Gastroesophageal sphincter (tissue), 4 donors: ENCODE data around the gene ADAMTSL3. TPM values are rescaled to one million over a fixed set of nuclear protein-coding genes. Genes with fewer than 3 reads are reported as not detected.

Experiments
- ATAC-seq: fragments of 150-250 bp; one replicate; pipeline ENCODE4 v1.9.1; 2016; ENCODE audit warnings: mild to moderate bottlenecking, moderate library complexity
- H3K27ac ChIP-seq, 4 donors: fragments of 200-600 bp; sonication (generic) in 3 of 4; 1 replicate in 3 of 4; 2 replicates in 1 of 4; pipeline ENCODE4 v1.5.1; 2016 to 2019
- H3K27me3 ChIP-seq: fragments of 200-600 bp; sonication (generic); one replicate; pipeline ENCODE4 v1.5.1; 2019
- H3K36me3 ChIP-seq, 2 donors: fragments of 200-600 bp; sonication (generic); one replicate each; pipeline ENCODE4 v1.5.1; 2019; ENCODE audit warnings: control low read depth in 1 of 2
- H3K4me1 ChIP-seq, 3 donors: fragments of 200-600 bp; sonication (generic); 1 replicate in 2 of 3; 2 replicates in 1 of 3; pipeline ENCODE4 v1.5.1; 2016 to 2019; ENCODE audit warnings: control low read depth in 2 of 3
- H3K4me3 ChIP-seq, 2 donors: fragments of 200-600 bp; sonication (generic); one replicate each; pipeline ENCODE4 v1.5.1; 2019; ENCODE audit warnings: mild to moderate bottlenecking in 1 of 2, moderate library complexity in 1 of 2
- H3K9me3 ChIP-seq, 3 donors: fragments of 200-600 bp; sonication (generic); one replicate each; pipeline ENCODE4 v1.5.1; 2017 to 2019; ENCODE audit warnings: control low read depth in 2 of 3
- EP300 ChIP-seq: sonication (generic); formaldehyde crosslinking; IDR thresholded peaks from one replicate; pipeline ENCODE4 v1.6.1; 2017; ENCODE audit warnings: antibody characterized with exemption, mild to moderate bottlenecking
- POLR2A ChIP-seq, 2 donors: fragments of 450-650 bp; IDR thresholded peaks; one replicate each; pipeline ENCODE4 v1.6.1; 2017; ENCODE audit warnings: antibody characterized with exemption in 2 of 2, mild to moderate bottlenecking in 2 of 2, moderate library complexity in 1 of 2
- POLR2AphosphoS5 ChIP-seq: sonication (generic); formaldehyde crosslinking; IDR thresholded peaks from one replicate; pipeline ENCODE4 v1.6.1; 2017; ENCODE audit warnings: antibody characterized with exemption
- WGBS, 2 donors: methylation state at CpG; one replicate each; pipeline ENCODE4 v1.1.5; 2018; ENCODE audit warnings: low coverage in 1 of 2; 5-methylcytosine and 5-hydroxymethylcytosine counted together
- total RNA-seq, 4 donors: library from RNA; depleted of rRNA; stranded (reverse); fragments of >200 nt; gene quantifications; one replicate each; pipeline ENCODE4 v1.1.0, GENCODE V29; 2016
- TF ChIP-seq, protein P1 (sequence below), 4 experiments: fragments of 200-600 bp in 2 of 4; fragments of 450-650 bp in 2 of 4; sonication (generic) in 1 of 4; IDR thresholded peaks; one replicate each; pipeline ENCODE4 v1.5.1; 2017 to 2019; ENCODE audit warnings: antibody characterized with exemption in 4 of 4, mild to moderate bottlenecking in 2 of 4, moderate library complexity in 2 of 4

The ADAMTSL3 gene
- total RNA-seq, 4 donors from 2014 or later = 19.4 to 35.9 (median 24.1) TPM

DNA sequence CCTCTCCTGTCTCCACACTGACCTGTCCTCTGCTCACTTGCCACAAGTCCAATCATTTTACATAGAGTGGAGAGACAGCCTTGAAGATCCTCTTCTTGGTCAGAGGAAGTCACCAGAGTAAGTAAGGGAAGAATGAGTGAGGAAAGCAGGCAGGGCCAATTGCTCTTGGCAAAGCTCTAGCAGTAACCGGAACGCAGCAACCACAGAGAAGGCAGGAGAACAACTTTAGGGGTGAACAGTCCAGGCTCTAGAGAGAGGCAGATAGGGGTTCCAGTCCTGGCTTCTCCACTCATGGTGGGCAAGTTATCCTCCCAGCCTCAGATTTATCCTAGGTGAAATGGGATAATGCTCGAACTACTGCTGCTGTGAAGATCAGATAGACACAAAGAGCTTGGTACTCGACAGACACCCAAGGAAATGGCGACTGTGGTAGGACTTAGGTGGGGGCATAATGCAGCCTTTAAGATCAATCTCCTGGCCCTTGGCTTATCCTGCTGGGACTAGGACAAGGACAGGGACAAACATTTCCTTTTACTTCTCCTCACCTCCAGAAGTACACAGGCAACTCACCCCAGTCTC is 1.2 kb upstream of the ADAMTSL3 start:
- Histone ChIP-seq H3K27me3 (peaks cover 28% of the 10 kb centered on the region), H3K4me3 (peak overlapping the region in 1 of 2 donors; percentile 66), H3K36me3 (no peaks in the 10 kb centered on the region), H3K27ac (peak overlapping the region; percentile 7 to 86 (median 82)), H3K9me3 (no peaks in the 10 kb centered on the region), H3K4me1 (peaks cover 0 to 44% (median 2%) of the 10 kb centered on the region in 3 donors)
- TF ChIP-seq POLR2AphosphoS5 = no peak
- TF ChIP-seq, protein P1, sequence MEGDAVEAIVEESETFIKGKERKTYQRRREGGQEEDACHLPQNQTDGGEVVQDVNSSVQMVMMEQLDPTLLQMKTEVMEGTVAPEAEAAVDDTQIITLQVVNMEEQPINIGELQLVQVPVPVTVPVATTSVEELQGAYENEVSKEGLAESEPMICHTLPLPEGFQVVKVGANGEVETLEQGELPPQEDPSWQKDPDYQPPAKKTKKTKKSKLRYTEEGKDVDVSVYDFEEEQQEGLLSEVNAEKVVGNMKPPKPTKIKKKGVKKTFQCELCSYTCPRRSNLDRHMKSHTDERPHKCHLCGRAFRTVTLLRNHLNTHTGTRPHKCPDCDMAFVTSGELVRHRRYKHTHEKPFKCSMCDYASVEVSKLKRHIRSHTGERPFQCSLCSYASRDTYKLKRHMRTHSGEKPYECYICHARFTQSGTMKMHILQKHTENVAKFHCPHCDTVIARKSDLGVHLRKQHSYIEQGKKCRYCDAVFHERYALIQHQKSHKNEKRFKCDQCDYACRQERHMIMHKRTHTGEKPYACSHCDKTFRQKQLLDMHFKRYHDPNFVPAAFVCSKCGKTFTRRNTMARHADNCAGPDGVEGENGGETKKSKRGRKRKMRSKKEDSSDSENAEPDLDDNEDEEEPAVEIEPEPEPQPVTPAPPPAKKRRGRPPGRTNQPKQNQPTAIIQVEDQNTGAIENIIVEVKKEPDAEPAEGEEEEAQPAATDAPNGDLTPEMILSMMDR (IDR thresholded peaks at IDR 0.05) = no peak
- TF ChIP-seq POLR2A (IDR thresholded peaks at IDR 0.05) = no peak
- no peak for TF ChIP-seq EP300
- no peak for ATAC-seq
- 40% methylated on average over 2 of the region's 5 CpGs; no CpG with 5 or more reads in 1 of the 2 donors for WGBS, 2 donors

DNA sequence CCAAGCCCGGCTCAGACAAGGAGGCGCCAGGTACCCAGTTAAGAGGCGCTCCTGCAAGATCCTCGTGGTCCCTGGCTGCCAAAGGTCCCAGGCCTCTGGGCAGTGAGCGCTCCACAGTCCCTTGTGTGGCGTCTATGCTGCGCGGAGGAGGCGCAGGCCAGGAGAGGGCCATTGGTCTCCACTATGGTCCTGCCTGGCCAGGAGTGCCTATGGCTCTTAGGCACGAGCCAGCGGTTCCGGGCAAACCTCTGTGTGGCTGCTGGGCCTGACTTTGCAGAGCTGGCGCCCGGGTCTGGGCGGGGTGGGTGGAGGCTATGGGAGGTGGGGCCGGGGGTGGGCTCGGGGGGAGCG is 660 bp upstream of the ADAMTSL3 start:
- ATAC-seq = no peak
- TF ChIP-seq EP300 = no peak
- no peak for TF ChIP-seq POLR2AphosphoS5
- no peak for TF ChIP-seq POLR2A (IDR thresholded peaks at IDR 0.05)
- TF ChIP-seq, protein P1 (IDR thresholded peaks at IDR 0.05) = no peak
- peak overlapping the region; percentile 7 to 86 (median 82) for H3K27ac ChIP-seq
- H3K36me3 ChIP-seq = no peaks in the 10 kb centered on the region
- WGBS, 2 donors = no CpG with 5 or more reads among the region's 18 CpGs
- peaks cover 28% of the 10 kb centered on the region for H3K27me3 ChIP-seq
- H3K4me3 ChIP-seq = peak overlapping the region in 1 of 2 donors; percentile 66
- H3K9me3 ChIP-seq = no peaks in the 10 kb centered on the region
- H3K4me1 ChIP-seq = peaks cover 0 to 50% (median 2%) of the 10 kb centered on the region in 3 donors

DNA sequence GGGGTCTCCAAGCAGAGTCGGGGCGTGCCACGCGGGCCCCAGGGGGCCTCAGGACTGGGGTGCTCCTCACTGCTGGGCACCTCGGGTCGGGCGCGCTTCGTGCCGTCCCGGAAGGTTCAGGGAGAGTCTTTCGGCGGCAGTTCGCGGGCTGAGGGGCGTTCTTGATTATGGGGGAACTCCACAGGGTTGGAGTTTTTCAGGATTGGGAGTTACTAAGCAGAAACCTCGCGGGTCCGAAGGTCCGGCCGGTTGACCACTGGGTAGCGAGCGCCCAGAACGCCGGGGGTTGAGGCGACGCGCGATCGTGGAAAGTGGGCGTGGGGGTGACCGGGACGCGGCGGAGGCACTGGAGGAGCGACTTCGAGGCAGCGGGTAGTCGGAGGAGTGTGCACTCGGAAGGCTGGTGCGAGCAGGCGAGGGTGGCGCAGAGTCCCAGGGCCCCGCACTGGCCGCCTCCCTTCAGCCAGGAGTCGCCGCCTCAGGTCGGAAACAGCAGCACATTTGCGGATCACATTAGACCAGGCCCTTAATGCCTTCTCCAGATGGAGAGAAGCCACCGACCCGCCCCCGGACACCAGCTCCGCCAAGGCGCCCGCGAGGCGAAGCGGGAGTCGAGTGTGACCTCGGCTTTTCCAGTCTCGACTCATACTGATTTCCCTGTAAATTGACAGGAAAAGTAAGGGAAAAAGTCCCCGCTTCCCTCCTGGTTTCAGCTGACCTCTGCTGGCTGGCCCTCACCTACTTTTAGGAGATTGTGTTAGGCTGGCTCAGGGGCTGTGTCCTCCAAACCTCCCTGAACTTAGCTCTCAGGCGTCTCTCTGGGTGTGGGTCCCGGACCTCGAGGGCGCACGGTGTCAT is 685 bp downstream of the ADAMTSL3 start:
- WGBS, 2 donors = 0 to 20% methylated on average over 1 to 6 of the region's 67 CpGs
- ATAC-seq = no peak
- Histone ChIP-seq H3K36me3 (no peaks in the 10 kb centered on the region), H3K4me3 (peak overlapping the region; percentile 66 to 75), H3K27ac (peak overlapping the region; percentile 37 to 86 (median 82)), H3K9me3 (no peaks in the 10 kb centered on the region), H3K4me1 (peaks cover 0 to 63% (median 2%) of the 10 kb centered on the region in 3 donors), H3K27me3 (peaks cover 28% of the 10 kb centered on the region)
- TF ChIP-seq EP300 = no peak
- TF ChIP-seq, protein P1 (IDR thresholded peaks at IDR 0.05) = peak in 3 of 4 experiments; percentile 18 to 43 (median 28)
- TF ChIP-seq POLR2AphosphoS5 = peak; percentile 8

DNA sequence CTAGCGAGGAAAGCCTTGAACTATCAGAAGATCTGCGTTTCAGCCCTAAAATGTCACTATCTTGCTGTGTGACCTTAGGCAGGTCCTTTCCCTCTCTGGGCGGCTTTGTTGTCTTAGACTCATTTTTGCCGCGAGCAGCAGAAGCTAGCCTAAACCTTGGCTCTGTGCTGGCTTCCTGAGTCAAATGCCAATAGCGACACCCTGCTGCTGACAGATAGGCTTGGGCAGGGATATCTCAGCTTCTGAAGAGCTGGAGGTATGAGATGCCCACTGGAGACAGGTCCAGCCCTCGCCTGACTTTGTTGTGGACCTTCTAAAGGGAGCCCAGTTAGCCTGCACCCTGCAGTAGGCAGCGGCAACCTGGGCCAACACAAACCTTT is 1.3 kb downstream of the ADAMTSL3 start:
- no CpG with 5 or more reads among the region's 8 CpGs for WGBS, 2 donors
- peaks cover 0 to 69% (median 2%) of the 10 kb centered on the region in 3 donors for H3K4me1 ChIP-seq
- peaks cover 28% of the 10 kb centered on the region for H3K27me3 ChIP-seq
- no peaks in the 10 kb centered on the region for H3K36me3 ChIP-seq
- peak overlapping the region in 3 of 4 donors; percentile 81 to 86 (median 83) for H3K27ac ChIP-seq
- no peaks in the 10 kb centered on the region for H3K9me3 ChIP-seq
- ATAC-seq = no peak
- TF ChIP-seq, protein P1 (IDR thresholded peaks at IDR 0.05) = no peak
- TF ChIP-seq EP300 (no peak), POLR2A (IDR thresholded peaks at IDR 0.05) (no peak)
- H3K4me3 ChIP-seq = peak overlapping the region in 1 of 2 donors; percentile 66
